K562 (cell line): Measurements from ENCODE around the gene CISD3. TPM values are rescaled to one million over a fixed set of nuclear protein-coding genes. Genes with fewer than 3 reads are reported as not detected.

Experiments used
- BCLAF1 ChIP-seq, 2 experiments: fragments of 450-650 bp in 1 of 2; IDR thresholded peaks; 2 replicates each; pipeline ENCODE4 v1.6.1; 2011 to 2017; ENCODE audit warnings: low read depth in 2 of 2, antibody characterized with exemption in 1 of 2, borderline replicate concordance in 1 of 2, low read length in 1 of 2, mild to moderate bottlenecking in 1 of 2, mixed read lengths in 1 of 2; ENCODE audit not compliant: control insufficient read depth in 1 of 2
- CBX8 ChIP-seq: fragments of 200-600 bp; sonication (generic); IDR thresholded peaks from 2 replicates; pipeline ENCODE4 v1.6.1; 2012; ENCODE audit warnings: borderline replicate concordance, mixed run types, low read depth, mild to moderate bottlenecking, moderate library complexity, mixed read lengths, low read length, control low read depth, inconsistent platforms; ENCODE audit not compliant: poor library complexity, severe bottlenecking; ENCODE audit errors: extremely low read depth
- CSDE1 ChIP-seq, 2 experiments: fragments of 450-650 bp; IDR thresholded peaks; 2 replicates each; pipeline ENCODE4 v1.6.1; 2016; ENCODE audit warnings: mild to moderate bottlenecking in 1 of 2
- CTCF ChIP-seq, 3 experiments: IDR thresholded peaks in 2 of 3; conservative IDR thresholded peaks in 1 of 3; 2 replicates each; pipeline ENCODE4 v1.5.1; 2011 to 2012; ENCODE audit warnings: low read length in 3 of 3, mild to moderate bottlenecking in 3 of 3, control low read depth in 2 of 3, improper control_type of control experiment in 1 of 3, inconsistent platforms in 1 of 3, low read depth in 1 of 3, mixed read lengths in 1 of 3, moderate library complexity in 1 of 3; ENCODE audit not compliant: insufficient read depth in 2 of 3
- DMBX1 ChIP-seq: fragments of 250-450 bp; sonication (Bioruptor Pico); IDR thresholded peaks from 2 replicates; pipeline ENCODE4 v1.8.0; 2022; ENCODE audit warnings: inconsistent platforms, mild to moderate bottlenecking, moderate library complexity, borderline replicate concordance
- HDAC3 ChIP-seq: fragments of 450-650 bp; IDR thresholded peaks from 2 replicates; pipeline ENCODE4 v1.6.1; 2018; ENCODE audit warnings: borderline replicate concordance, mild to moderate bottlenecking, moderate library complexity; ENCODE audit not compliant: partially characterized antibody
- HMGXB4 ChIP-seq: sonication (generic); formaldehyde crosslinking; IDR thresholded peaks from 2 replicates; pipeline ENCODE4 v1.8.1; 2023; ENCODE audit warnings: mild to moderate bottlenecking, missing genetic modification reagents
- KAT2B ChIP-seq: IDR thresholded peaks from one replicate; pipeline ENCODE4 v1.6.1; 2012; ENCODE audit warnings: low read depth, mild to moderate bottlenecking, control low read depth, inconsistent platforms, low read length, moderate library complexity
- KLF1 ChIP-seq: fragments of 450-650 bp; IDR thresholded peaks from 2 replicates; pipeline ENCODE4 v1.6.1; 2016; ENCODE audit warnings: missing genetic modification characterization, missing compliant biosample characterization
- MTA2 ChIP-seq: fragments of 450-650 bp; IDR thresholded peaks from 2 replicates; pipeline ENCODE4 v1.6.1; 2016; ENCODE audit warnings: low read depth
- NFIC ChIP-seq: fragments of 450-650 bp; IDR thresholded peaks from 2 replicates; pipeline ENCODE4 v1.6.1; 2017; ENCODE audit warnings: mild to moderate bottlenecking, inconsistent platforms
- NR1H2 ChIP-seq: sonication (generic); formaldehyde crosslinking; IDR thresholded peaks from 2 replicates; pipeline ENCODE4 v1.4.0; 2020; ENCODE audit warnings: mild to moderate bottlenecking, missing genetic modification reagents
- POLR2A ChIP-seq: fragments of 450-650 bp; conservative IDR thresholded peaks from 2 replicates; pipeline ENCODE4 v1.6.1; 2016
- PTRF ChIP-seq: fragments of 450-650 bp; IDR thresholded peaks from 2 replicates; pipeline ENCODE4 v1.6.1; 2016; ENCODE audit warnings: mild to moderate bottlenecking, missing genetic modification characterization, missing compliant biosample characterization
- RBM22 ChIP-seq: fragments of 200-400 bp; formaldehyde crosslinking; IDR thresholded peaks from 2 replicates; pipeline ENCODE4 v1.6.1; 2018; ENCODE audit warnings: low read length, low read depth; ENCODE audit not compliant: poor library complexity, severe bottlenecking
- SIX5 ChIP-seq, 2 experiments: IDR thresholded peaks; 2 replicates each; pipeline ENCODE4 v1.6.1; 2011; ENCODE audit warnings: low read length in 2 of 2, borderline replicate concordance in 1 of 2, low read depth in 1 of 2, mild to moderate bottlenecking in 1 of 2, moderate library complexity in 1 of 2; ENCODE audit not compliant: insufficient read depth in 1 of 2
- SLC30A9 ChIP-seq: fragments of 250-450 bp; sonication (Bioruptor Pico); IDR thresholded peaks from 2 replicates; pipeline ENCODE4 v1.8.0; 2022; ENCODE audit warnings: mild to moderate bottlenecking, moderate library complexity
- SNAPC5 ChIP-seq: fragments of 250-450 bp; sonication (Bioruptor Pico); IDR thresholded peaks from 2 replicates; pipeline ENCODE4 v1.8.0; 2021; ENCODE audit warnings: moderate library complexity, mild to moderate bottlenecking, inconsistent platforms
- ZFPM2 ChIP-seq: fragments of 250-450 bp; sonication (Bioruptor Pico); IDR thresholded peaks from 2 replicates; pipeline ENCODE4 v1.5.1; 2022; ENCODE audit warnings: mild to moderate bottlenecking
- ZNF143 ChIP-seq: sonication (generic); formaldehyde crosslinking; IDR thresholded peaks from 2 replicates; pipeline ENCODE4 v1.9.0; 2022; ENCODE audit warnings: mild to moderate bottlenecking, missing genetic modification reagents
- ZNF511 ChIP-seq: sonication (generic); formaldehyde crosslinking; IDR thresholded peaks from 2 replicates; pipeline ENCODE4 v1.8.0; 2022; ENCODE audit warnings: mild to moderate bottlenecking, missing genetic modification reagents
- polyA plus RNA-seq, 8 experiments: library from polyadenylated mRNA; depleted of rRNA in 4 of 8; stranded (reverse) in 5 of 8; unstranded in 3 of 8; fragments of >200 nt; fragmentation: Nextera tagmentation in 2 of 8; fragmentation: Illumina TruSeq in 1 of 8; extraction: Ambion mirVana in 2 of 8; extraction: Trizol in 1 of 8; gene quantifications; 2 replicates each; pipeline versions ENCODE4 v1.2.1 to v1.2.3, GENCODE V29; 2011 to 2014; ENCODE audit warnings: inconsistent platforms in 1 of 8, missing spikeins in 1 of 8
- total RNA-seq, 7 experiments: library from RNA; depleted of rRNA in 6 of 7; stranded (reverse); fragments of >200 nt in 6 of 7; fragmentation: Illumina TruSeq in 2 of 7; extraction: Trizol in 2 of 7; gene quantifications; 2 replicates each; pipeline versions ENCODE4 v1.2.1 to v1.2.3, GENCODE V29; 2011 to 2021; ENCODE audit warnings: low replicate concordance in 1 of 7

CISD3 gene
- total and polyA plus RNA-seq, 9 of the 15 experiments (the other 6 are each of a cell fraction or from before 2014, with no cell fraction given) = 5.0 to 60.7 (median 15.7) TPM

GRCh38 chr17:38751808-38752307 lies 21.7 kb downstream of the CISD3 start (continued):
- TF ChIP-seq BCLAF1 (IDR thresholded peaks at IDR 0.05; ENCODE audit: borderline replicate concordance in 1 of 2, control insufficient read depth in 1 of 2, low read depth in 2 of 2, low read length in 1 of 2) = no peak
- 0 out of 2 replicates have a peak, but pooled peaks have one; percentile 84 for TF ChIP-seq HMGXB4 (CRISPR knock-in tag)
- TF ChIP-seq RBM22 = peak; percentile 69
- TF ChIP-seq ZNF143 (CRISPR knock-in tag) = no peak
- TF ChIP-seq MTA2 = no peak
- no peak; a peak in 1 of 4 replicates for TF ChIP-seq CSDE1 (IDR thresholded peaks at IDR 0.05)
- no peak for TF ChIP-seq KAT2B
- no peak for TF ChIP-seq DMBX1 (CRISPR knock-in tag)
- peak in 1 of 3 experiments; percentile 6; a peak in 1 of 6 replicates for TF ChIP-seq CTCF (IDR thresholded peaks at IDR 0.05 in 2 of 3, conservative IDR thresholded peaks at IDR 0.05 in 1 of 3; ENCODE audit: insufficient read depth in 2 of 3, low read depth in 1 of 3, low read length in 3 of 3)
- no peak for TF ChIP-seq NR1H2 (CRISPR knock-in tag)
- TF ChIP-seq SNAPC5 (CRISPR knock-in tag) = no peak
- 0 out of 2 replicates have a peak, but pooled peaks have one; percentile 24 for TF ChIP-seq POLR2A
- TF ChIP-seq CBX8 = no peak
- TF ChIP-seq SLC30A9 (CRISPR knock-in tag) = no peak
- no peak for TF ChIP-seq ZFPM2 (CRISPR knock-in tag)
- no peak for TF ChIP-seq PTRF
- peak; percentile 85 for TF ChIP-seq NFIC
- no peak for TF ChIP-seq HDAC3
- TF ChIP-seq KLF1 = no peak; the same call in 1 of the 2 replicates
- no peak for TF ChIP-seq SIX5 (IDR thresholded peaks at IDR 0.05; ENCODE audit: borderline replicate concordance in 1 of 2, insufficient read depth in 1 of 2, low read depth in 1 of 2, low read length in 2 of 2)
- TF ChIP-seq ZNF511 = no peak
